Hepatocyte (in vitro differentiated cells): ENCODE results near the gene VRK1.

Source experiments
- EZH2 ChIP-seq: fragments of 200-600 bp; sonication (generic); IDR thresholded peaks from 2 replicates; pipeline ENCODE4 v1.6.1; 2016; ENCODE audit warnings: antibody characterized with exemption, mild to moderate bottlenecking, borderline replicate concordance
- EZH2phosphoT487 ChIP-seq: fragments of 200-600 bp; sonication (generic); IDR thresholded peaks from one replicate; pipeline ENCODE4 v1.6.1; 2018; ENCODE audit warnings: antibody characterized with exemption, mild to moderate bottlenecking, low read depth, moderate library complexity; ENCODE audit not compliant: unreplicated experiment, severe bottlenecking
- TF ChIP-seq, protein P1 (sequence below): fragments of 200-600 bp; sonication (generic); IDR thresholded peaks from 2 replicates; pipeline ENCODE4 v1.5.1; 2016; ENCODE audit warnings: antibody characterized with exemption, mild to moderate bottlenecking; ENCODE audit not compliant: poor library complexity

DNA sequence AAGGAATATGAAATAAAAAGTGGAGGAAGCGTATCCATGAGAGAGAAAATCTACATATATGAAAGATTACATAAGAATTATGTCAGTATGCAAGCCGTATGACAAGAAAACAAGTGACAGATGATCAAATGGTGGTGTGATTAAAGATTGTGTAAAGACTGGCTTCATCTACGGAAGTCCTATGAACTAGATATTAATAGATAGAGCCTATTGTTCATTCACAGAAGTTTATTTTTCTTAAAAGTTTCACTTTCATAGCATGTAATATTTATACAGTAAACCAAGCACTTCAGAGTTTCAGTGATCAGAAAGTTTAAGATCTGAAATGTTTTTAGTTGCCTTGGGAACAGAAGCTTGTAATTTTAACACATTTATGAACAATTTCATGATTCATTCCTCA lies 84.5 kb downstream of the VRK1 start:
- TF ChIP-seq, protein P1, sequence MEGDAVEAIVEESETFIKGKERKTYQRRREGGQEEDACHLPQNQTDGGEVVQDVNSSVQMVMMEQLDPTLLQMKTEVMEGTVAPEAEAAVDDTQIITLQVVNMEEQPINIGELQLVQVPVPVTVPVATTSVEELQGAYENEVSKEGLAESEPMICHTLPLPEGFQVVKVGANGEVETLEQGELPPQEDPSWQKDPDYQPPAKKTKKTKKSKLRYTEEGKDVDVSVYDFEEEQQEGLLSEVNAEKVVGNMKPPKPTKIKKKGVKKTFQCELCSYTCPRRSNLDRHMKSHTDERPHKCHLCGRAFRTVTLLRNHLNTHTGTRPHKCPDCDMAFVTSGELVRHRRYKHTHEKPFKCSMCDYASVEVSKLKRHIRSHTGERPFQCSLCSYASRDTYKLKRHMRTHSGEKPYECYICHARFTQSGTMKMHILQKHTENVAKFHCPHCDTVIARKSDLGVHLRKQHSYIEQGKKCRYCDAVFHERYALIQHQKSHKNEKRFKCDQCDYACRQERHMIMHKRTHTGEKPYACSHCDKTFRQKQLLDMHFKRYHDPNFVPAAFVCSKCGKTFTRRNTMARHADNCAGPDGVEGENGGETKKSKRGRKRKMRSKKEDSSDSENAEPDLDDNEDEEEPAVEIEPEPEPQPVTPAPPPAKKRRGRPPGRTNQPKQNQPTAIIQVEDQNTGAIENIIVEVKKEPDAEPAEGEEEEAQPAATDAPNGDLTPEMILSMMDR: no peak
- TF ChIP-seq EZH2 (no peak), EZH2phosphoT487 (no peak)
